IMR-90 (cell line): Measurements from ENCODE around the gene PEX11G. TPM values are rescaled to one million over a fixed set of nuclear protein-coding genes. Genes with fewer than 3 reads are reported as not detected.
A peak's percentile ranks its signal among the peaks of the same experiment; 100 is the strongest.

Source experiments
- ATAC-seq: fragments of 200-7000 bp; cut with Tn5 transposase; 2 replicates; pipeline ENCODE4 v1.9.1; 2020; ENCODE audit warnings: low read depth, mild to moderate bottlenecking, moderate library complexity
- BruUV-seq: library from RNA; stranded (reverse); fragments of 400-500 nt; replicated peaks from 2 replicates; lab custom pipeline; 2021; lab: Mats Ljungman, UMichigan
- CTCF ChIA-PET: fragments of 300-600 bp; formaldehyde crosslinking; extraction: SDS; loops from one replicate; lab custom pipeline; 2021; ENCODE audit warnings: antibody characterized with exemption; lab: Yijun Ruan, JAX
- POLR2A ChIA-PET: fragments of 300-600 bp; sonication (Branson Sonifier 250); formaldehyde crosslinking; loops from one replicate; lab custom pipeline; 2022; ENCODE audit warnings: antibody characterized with exemption; ENCODE audit not compliant: unreplicated experiment; lab: Charles Lee
- DNase-seq: peaks from one replicate; pipeline ENCODE4 v3.0.0; 2013
- H2AFZ ChIP-seq: replicated peaks from 2 replicates; pipeline ENCODE3; 2013; ENCODE audit warnings: low read length, mild to moderate bottlenecking; ENCODE audit not compliant: poor library complexity
- H2AK5ac ChIP-seq: 2 replicates; pipeline ENCODE4 v1.6.1; 2013; ENCODE audit warnings: low read depth, low read length, inconsistent platforms
- H2AK9ac ChIP-seq: replicated peaks from 2 replicates; pipeline ENCODE3; 2013; ENCODE audit warnings: mild to moderate bottlenecking, low read depth, low read length, moderate library complexity; ENCODE audit not compliant: poor library complexity
- H2BK120ac ChIP-seq: 2 replicates; pipeline ENCODE4 v1.6.1; 2013; ENCODE audit warnings: low read depth, low read length, inconsistent platforms
- H2BK15ac ChIP-seq: 3 replicates; pipeline ENCODE4 v1.6.1; 2013; ENCODE audit warnings: low read depth, low read length, inconsistent platforms
- H2BK20ac ChIP-seq: 2 replicates; pipeline ENCODE4 v1.6.1; 2013; ENCODE audit warnings: low read depth, mild to moderate bottlenecking, inconsistent platforms, low read length, moderate library complexity
- H2BK5ac ChIP-seq: 2 replicates; pipeline ENCODE4 v1.6.1; 2013; ENCODE audit warnings: mild to moderate bottlenecking, low read depth, low read length, inconsistent platforms; ENCODE audit not compliant: poor library complexity, severe bottlenecking
- H3K14ac ChIP-seq: replicated peaks from 2 replicates; pipeline ENCODE4 v1.6.1; 2013; ENCODE audit warnings: low read depth, low read length, inconsistent platforms
- H3K18ac ChIP-seq: 2 replicates; pipeline ENCODE4 v1.6.1; 2013; ENCODE audit warnings: low read depth, low read length, control low read depth
- H3K23ac ChIP-seq: 2 replicates; pipeline ENCODE4 v1.6.1; 2013; ENCODE audit warnings: low read depth, low read length, inconsistent platforms
- H3K27ac ChIP-seq: 2 replicates; pipeline ENCODE4 v1.5.1; 2013; ENCODE audit warnings: mild to moderate bottlenecking, control low read depth, low read length; ENCODE audit not compliant: insufficient read depth
- H3K27me3 ChIP-seq: 2 replicates; pipeline ENCODE4 v1.6.1; 2013; ENCODE audit warnings: low read length; ENCODE audit not compliant: control insufficient read depth, insufficient read depth
- H3K36me3 ChIP-seq: 2 replicates; pipeline ENCODE4 v1.6.1; 2013; ENCODE audit warnings: low read length, mixed read lengths; ENCODE audit not compliant: control insufficient read depth, insufficient read depth
- H3K4ac ChIP-seq: 2 replicates; pipeline ENCODE4 v1.6.1; 2013; ENCODE audit warnings: low read depth, low read length, inconsistent platforms
- H3K4me1 ChIP-seq: 2 replicates; pipeline ENCODE4 v1.6.1; 2013; ENCODE audit warnings: low read length, mixed read lengths; ENCODE audit not compliant: control insufficient read depth, insufficient read depth
- H3K4me2 ChIP-seq: 2 replicates; pipeline ENCODE4 v1.6.1; 2013; ENCODE audit warnings: low read depth, mild to moderate bottlenecking, control low read depth, low read length, moderate library complexity
- H3K4me3 ChIP-seq: 2 replicates; pipeline ENCODE4 v1.5.1; 2013; ENCODE audit warnings: low read depth, mild to moderate bottlenecking, control low read depth, low read length, moderate library complexity; ENCODE audit not compliant: insufficient read depth
- H3K56ac ChIP-seq: 2 replicates; pipeline ENCODE4 v1.6.1; 2013; ENCODE audit warnings: low read length, inconsistent platforms; ENCODE audit not compliant: insufficient read depth; ENCODE audit errors: extremely low read depth
- H3K79me1 ChIP-seq, 2 experiments: 2 replicates each; pipeline ENCODE4 v1.6.1; 2013; ENCODE audit warnings: low read length in 2 of 2, inconsistent platforms in 1 of 2, low read depth in 1 of 2
- H3K9ac ChIP-seq: 2 replicates; pipeline ENCODE4 v1.6.1; 2013; ENCODE audit warnings: low read depth, low read length, control low read depth
- H3K9me1 ChIP-seq: 2 replicates; pipeline ENCODE4 v1.6.1; 2013; ENCODE audit warnings: low read length, inconsistent platforms; ENCODE audit not compliant: insufficient read depth
- H3K9me3 ChIP-seq: 2 replicates; pipeline ENCODE4 v1.6.1; 2013; ENCODE audit warnings: low read length; ENCODE audit not compliant: control insufficient read depth, insufficient read depth
- H4K20me1 ChIP-seq: 2 replicates; pipeline ENCODE4 v1.6.1; 2013; ENCODE audit warnings: low read length, inconsistent platforms; ENCODE audit not compliant: insufficient read depth
- H4K5ac ChIP-seq: 2 replicates; pipeline ENCODE4 v1.6.1; 2013; ENCODE audit warnings: mild to moderate bottlenecking, low read depth, low read length, control low read depth
- H4K8ac ChIP-seq, 2 experiments: 2 replicates each; pipeline ENCODE4 v1.6.1; 2013; ENCODE audit warnings: low read depth in 2 of 2, low read length in 2 of 2, control low read depth in 1 of 2, inconsistent platforms in 1 of 2
- H4K91ac ChIP-seq: 2 replicates; pipeline ENCODE4 v1.6.1; 2013; ENCODE audit warnings: low read depth, low read length, inconsistent platforms; ENCODE audit not compliant: insufficient read depth
- CEBPB ChIP-seq: IDR thresholded peaks from 2 replicates; pipeline ENCODE4 v1.6.1; 2012; ENCODE audit warnings: low read depth, low read length, improper control_type of control experiment
- FOS ChIP-seq: fragments of 150-350 bp; IDR thresholded peaks from 2 replicates; pipeline ENCODE4 v1.6.1; 2016; ENCODE audit warnings: low read depth, low read length
- MXI1 ChIP-seq: IDR thresholded peaks from 2 replicates; pipeline ENCODE4 v1.6.1; 2012; ENCODE audit warnings: low read depth, mild to moderate bottlenecking, low read length, moderate library complexity, borderline replicate concordance
- RFX5 ChIP-seq: IDR thresholded peaks from 2 replicates; pipeline ENCODE4 v1.8.0; 2012; ENCODE audit warnings: low read depth, mild to moderate bottlenecking, low read length, moderate library complexity
- WGBS, 2 experiments: methylation state at CpG; one replicate each; pipeline versions ENCODE4 v1.1.5 to v1.1.7; 2013; ENCODE audit warnings: missing lambda C conversion rate in 2 of 2; ENCODE audit not compliant: insufficient read length in 1 of 2; ENCODE audit errors: extremely low coverage in 2 of 2; 5-methylcytosine and 5-hydroxymethylcytosine counted together
- dilution Hi-C: fragments of 300-500 bp; cut with HindIII; formaldehyde crosslinking; loops from one replicate; pipeline ENCODE4 v1.14.3; 2018; ENCODE audit warnings: low sequenced_read_pairs; ENCODE audit not compliant: unreplicated experiment
- in situ Hi-C: fragments of 300-500 bp; cut with MboI; formaldehyde crosslinking; loops from 3 replicates; pipeline ENCODE4 v1.14.3; 2019; ENCODE audit warnings: low sequenced_read_pairs, inconsistent platforms, mixed read lengths
- intact Hi-C: fragments of 100-400 bp; cut with micrococcal nuclease; formaldehyde crosslinking; loops from 2 replicates; pipeline ENCODE4 v1.10.0; 2022
- polyA plus RNA-seq, 3 experiments: library from polyadenylated mRNA; depleted of rRNA; stranded (reverse); fragments of >200 nt; gene quantifications; 2 replicates each; pipeline ENCODE4 v1.2.3, GENCODE V29; 2012; ENCODE audit warnings: low replicate concordance in 1 of 3
- total RNA-seq: library from RNA; depleted of rRNA; stranded (reverse); fragments of >200 nt; gene quantifications from 2 replicates; pipeline ENCODE4 v1.2.3, GENCODE V29; 2012
- TF ChIP-seq, protein P1 (sequence below): fragments of 150-350 bp; IDR thresholded peaks from 2 replicates; pipeline ENCODE4 v1.6.1; 2016; ENCODE audit warnings: low read depth, mild to moderate bottlenecking, low read length, moderate library complexity, borderline replicate concordance

PEX11G gene
- total and polyA plus RNA-seq, 2 of the 4 experiments (the other 2 are of a cell fraction), result 0.72 to 1.7 TPM

DNA sequence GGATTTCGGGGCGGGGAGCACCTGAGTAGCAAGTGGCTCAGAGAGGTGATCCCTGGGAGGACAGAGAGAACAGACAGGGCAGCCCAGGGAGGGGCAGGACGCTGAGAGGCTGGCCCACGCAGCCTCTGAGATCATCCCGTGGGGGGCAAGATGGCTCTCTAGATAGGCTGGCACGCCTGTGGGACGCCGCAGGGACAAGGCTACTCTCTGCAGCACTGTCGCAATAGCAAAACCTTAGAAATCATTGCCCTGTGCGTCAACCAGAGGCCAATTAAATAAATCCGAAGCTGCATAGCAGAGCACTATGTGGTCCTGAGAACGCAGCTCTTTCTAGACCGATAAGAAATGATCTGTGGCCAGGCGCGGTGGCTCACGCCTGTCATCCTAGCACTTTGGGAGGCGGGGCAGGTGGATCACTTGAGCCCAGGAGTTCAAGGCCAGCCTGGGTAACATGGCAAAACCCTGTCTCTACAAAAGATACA, 5.1 kb downstream of the PEX11G start:
- Histone ChIP-seq H3K18ac (no peak overlapping the region), H3K14ac (no peak overlapping the region), H4K91ac (no peak overlapping the region), H3K4me1 (peaks cover 2% of the 10 kb centered on the region; the same call in 1 of the 2 replicates), H3K36me3 (peaks cover 1% of the 10 kb centered on the region; the same call in 1 of the 2 replicates), H3K23ac (no peak overlapping the region), H3K56ac (no peak overlapping the region), H2BK20ac (no peak overlapping the region), H2AFZ (no peak overlapping the region), H2BK120ac (no peak overlapping the region), H3K27me3 (no peaks in the 10 kb centered on the region), H4K20me1 (no peaks in the 10 kb centered on the region), H2BK5ac (no peak overlapping the region), H4K8ac (no peak overlapping the region), H3K9me3 (no peaks in the 10 kb centered on the region; the same call in 1 of the 2 replicates), H3K9ac (no peak overlapping the region), H2BK15ac (no peak overlapping the region), H3K9me1 (no peaks in the 10 kb centered on the region), H2AK9ac (peak overlapping the region; percentile 15), H3K4ac (no peak overlapping the region), H2AK5ac (no peak overlapping the region), H3K27ac (no peak overlapping the region), H3K4me3 (no peak overlapping the region), H4K5ac (no peak overlapping the region), H3K79me1 (no peaks in the 10 kb centered on the region), H3K4me2 (no peak overlapping the region)
- no peak for ATAC-seq
- no peak for DNase-seq
- CTCF ChIA-PET, result no interaction called here
- intact Hi-C loops, result no loop called here
- dilution Hi-C loops, result no loop called here
- POLR2A ChIA-PET, result no interaction called here
- 77% methylated on average over 8 of the region's 17 CpGs; no CpG with 5 or more reads in 1 of the 2 experiments for WGBS, 2 experiments
- TF ChIP-seq RFX5, result no peak
- TF ChIP-seq CEBPB, result 0 out of 2 replicates have a peak, but pooled peaks have one; percentile 22
- TF ChIP-seq FOS, result no peak
- TF ChIP-seq MXI1, result no peak
- TF ChIP-seq, protein P1, sequence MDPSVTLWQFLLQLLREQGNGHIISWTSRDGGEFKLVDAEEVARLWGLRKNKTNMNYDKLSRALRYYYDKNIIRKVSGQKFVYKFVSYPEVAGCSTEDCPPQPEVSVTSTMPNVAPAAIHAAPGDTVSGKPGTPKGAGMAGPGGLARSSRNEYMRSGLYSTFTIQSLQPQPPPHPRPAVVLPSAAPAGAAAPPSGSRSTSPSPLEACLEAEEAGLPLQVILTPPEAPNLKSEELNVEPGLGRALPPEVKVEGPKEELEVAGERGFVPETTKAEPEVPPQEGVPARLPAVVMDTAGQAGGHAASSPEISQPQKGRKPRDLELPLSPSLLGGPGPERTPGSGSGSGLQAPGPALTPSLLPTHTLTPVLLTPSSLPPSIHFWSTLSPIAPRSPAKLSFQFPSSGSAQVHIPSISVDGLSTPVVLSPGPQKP, result no peak
- BruUV-seq, result no TSS peak
- in situ Hi-C loops, result no loop called here
